Activated CD8-positive, alpha-beta memory T cell treated with anti-CD3 and anti-CD28 coated beads for 4 hours (primary cell): Measurements from ENCODE around the gene SRM.
"Not testable (repeated sequence)": the region's sequence is repeated elsewhere in the genome, so short reads cannot be mapped to it uniquely, and the experiment has no call there.

Experiments
- DNase-seq, 2 donors: peaks; one replicate each; pipeline ENCODE4 v3.0.0-alpha.2; 2020; ENCODE audit warnings: low read depth in 2 of 2

Gene SRM

GRCh38 chr1:11019358-11019757 is 40.5 kb downstream of the SRM start:
- not testable (repeated sequence) for DNase-seq

- DNase-seq = no peak
Observed at GRCh38 chr1:11013160-11013531, 46.7 kb downstream of the SRM start.

- peak; percentile 77 to 79 for DNase-seq
Observed at GRCh38 chr1:11012260-11013159, 47.3 kb downstream of the SRM start, which contains the start of gene TARDBP. TSS of gene TARDBP (plus strand) at chr1:11012654. CDS start at chr1:11013728, 1,074 bp downstream.
